ENCODE results near the gene FLVCR2.
"Not testable (repeated sequence)": the region's sequence is repeated elsewhere in the genome, so short reads cannot be mapped to it uniquely, and the experiment has no call there.

The FLVCR2 gene

GRCh38 chr14:75673345-75674035 lies 95.1 kb downstream of the FLVCR2 start:
- no peak for DNase-seq

- DNase-seq = no peak
Observed at GRCh38 chr14:75675265-75675960, 97.0 kb downstream of the FLVCR2 start.

- no peak for DNase-seq
Observed at GRCh38 chr14:75685910-75686309, 107.5 kb downstream of the FLVCR2 start.

- DNase-seq = no peak
Observed at GRCh38 chr14:75689012-75689411, 110.6 kb downstream of the FLVCR2 start.

- no peak for DNase-seq
Observed at GRCh38 chr14:75690010-75690409, 111.6 kb downstream of the FLVCR2 start.

- DNase-seq = not testable (repeated sequence)
Observed at GRCh38 chr14:75695025-75695424, 116.6 kb downstream of the FLVCR2 start.

- DNase-seq = no peak
Observed at GRCh38 chr14:75697386-75697785, 119.0 kb downstream of the FLVCR2 start.

Measured in NCI-H1105 treated with DMSO at 0.1 percent for 48 hours (cell line).